Activated T-helper 9 cell treated with anti-CD3 and anti-CD28 coated beads, Interleukin-2, amount 50 U/mL, for 16 hours (primary cell): Measurements from ENCODE around the gene GCLM.
"Not testable (repeated sequence)": the region's sequence is repeated elsewhere in the genome, so short reads cannot be mapped to it uniquely, and the experiment has no call there.

Experiments used
- DNase-seq: peaks from one replicate; pipeline ENCODE4 v3.0.0-alpha.2; 2020; ENCODE audit warnings: low read depth

GCLM gene

DNA sequence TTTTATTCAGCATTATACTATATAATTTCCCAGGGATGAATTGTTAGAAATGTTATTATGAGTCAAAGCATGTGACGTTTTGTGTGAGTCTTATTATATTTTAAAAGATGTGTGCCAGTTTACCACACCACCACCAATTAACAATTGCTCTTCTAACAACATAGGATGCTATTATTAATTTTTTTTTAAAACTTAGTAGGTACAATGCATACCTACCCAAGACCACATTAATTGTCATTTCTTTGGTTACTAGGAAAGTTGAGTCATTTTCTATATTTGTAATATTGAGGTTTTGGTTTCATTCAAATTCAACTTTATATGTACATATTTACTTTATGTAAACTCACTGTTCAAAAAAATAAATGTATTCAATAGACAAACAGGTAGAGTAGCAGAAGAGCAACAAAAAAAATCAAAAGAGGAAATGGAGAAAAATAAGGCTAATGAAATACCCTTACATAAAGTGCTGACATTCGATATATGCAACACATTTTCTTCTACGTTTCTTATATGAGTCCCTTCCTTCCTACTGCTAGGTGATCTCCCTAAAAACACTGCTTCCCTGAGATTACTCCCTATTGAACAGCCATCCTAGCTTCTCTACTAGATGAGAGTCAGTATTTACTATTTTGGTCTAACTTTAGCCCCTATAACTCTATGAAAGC, 9.6 kb downstream of the GCLM start:
- DNase-seq, result no peak

DNA sequence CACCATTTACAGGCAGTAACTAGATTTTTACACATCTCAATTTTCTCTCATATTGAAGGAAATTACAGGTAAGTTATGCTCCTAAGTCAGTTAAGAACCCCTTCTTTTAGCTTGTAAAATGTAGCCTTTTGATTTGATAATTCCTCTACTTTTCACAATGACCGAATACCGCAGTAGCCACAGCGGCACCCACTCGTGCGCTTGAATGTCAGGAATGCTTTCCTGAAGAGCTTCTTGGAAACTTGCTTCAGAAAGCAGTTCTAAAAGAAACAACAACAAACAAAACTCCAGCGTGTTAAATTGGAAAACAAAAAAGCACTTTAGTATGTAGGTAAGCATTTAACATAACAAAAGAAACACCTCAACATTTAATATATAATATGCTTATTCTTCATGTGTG, 20.3 kb downstream of the GCLM start:
- DNase-seq, result no peak

DNA sequence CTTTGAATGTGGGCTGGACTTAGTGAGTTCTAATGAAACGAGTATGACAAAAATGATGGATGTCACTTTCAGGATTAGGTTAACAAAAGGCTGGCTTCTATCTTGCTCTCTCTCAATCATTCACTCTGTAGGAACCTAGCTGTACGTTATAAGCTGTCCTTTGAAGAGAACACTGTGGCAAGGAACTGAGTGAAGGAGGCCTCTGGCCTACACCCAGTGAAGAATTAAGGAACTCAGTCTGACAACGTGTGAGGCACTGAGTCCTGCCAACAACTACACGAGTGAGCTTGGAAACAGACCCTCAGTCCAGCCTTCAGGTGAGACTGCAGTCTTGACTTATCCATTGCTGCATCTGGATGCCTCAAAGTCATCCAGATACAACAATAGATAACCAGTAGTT, 27.0 kb downstream of the GCLM start:
- no peak for DNase-seq

DNA sequence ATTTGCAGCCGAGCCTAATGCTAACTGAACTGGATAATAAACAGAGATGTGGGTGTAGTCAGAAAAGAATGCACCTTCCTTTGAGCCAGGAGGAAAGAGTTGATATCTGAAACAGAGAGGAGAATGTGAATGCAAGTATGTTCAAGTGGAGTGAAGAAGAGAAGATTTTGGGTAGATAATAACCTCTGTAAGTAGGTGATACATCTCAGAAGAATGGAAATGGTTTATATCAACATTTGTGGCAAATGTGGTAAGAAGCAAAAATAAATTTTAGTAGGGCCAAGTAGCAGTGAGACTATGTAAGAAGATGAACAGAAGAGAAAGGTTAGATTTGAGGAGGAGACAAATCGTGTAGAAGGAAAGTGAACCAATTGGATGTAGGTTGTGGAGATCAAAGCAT, 28.5 kb downstream of the GCLM start:
- DNase-seq, result no peak

DNA sequence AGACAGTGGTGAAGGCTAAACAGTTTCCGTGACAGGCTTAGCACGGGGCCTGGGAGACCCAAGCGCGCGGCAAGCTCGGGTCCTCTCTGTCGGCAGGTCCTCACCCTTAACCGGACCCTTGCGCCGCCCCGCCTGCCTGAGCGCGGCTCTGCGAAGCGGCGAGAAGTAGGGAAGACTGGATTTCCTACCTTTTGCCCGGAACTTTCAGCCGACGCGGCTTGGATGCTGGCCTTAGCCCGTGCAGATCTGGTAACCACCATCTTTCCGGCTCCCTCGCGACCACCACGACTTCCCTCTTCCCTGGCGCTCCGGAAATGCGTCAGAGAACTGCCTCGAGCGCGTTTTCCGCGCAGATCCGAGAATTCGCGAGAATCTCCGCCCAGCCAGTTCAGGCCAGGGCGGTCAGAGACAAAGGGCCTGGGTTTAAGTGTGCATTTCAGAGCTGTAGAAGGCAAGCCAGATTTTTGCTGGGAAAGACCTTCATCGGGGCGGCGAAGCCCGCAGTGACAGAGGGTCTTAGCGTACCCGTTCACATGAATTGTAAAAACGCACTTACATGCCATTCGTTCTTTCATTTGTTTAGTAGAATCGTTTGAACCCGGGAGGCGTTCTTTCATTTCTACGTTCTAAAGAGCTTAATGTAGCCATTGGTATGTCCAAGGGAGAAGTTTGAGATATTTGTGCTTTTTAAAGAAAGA, 30.2 kb downstream of the GCLM start, which contains the start of gene DNTTIP2:
Gene DNTTIP2 (minus strand): TSS at position 318 of the 698 bp plus-strand sequence. CDS start 58 bp downstream, at position 260.
- DNase-seq, result peak; percentile 78

DNA sequence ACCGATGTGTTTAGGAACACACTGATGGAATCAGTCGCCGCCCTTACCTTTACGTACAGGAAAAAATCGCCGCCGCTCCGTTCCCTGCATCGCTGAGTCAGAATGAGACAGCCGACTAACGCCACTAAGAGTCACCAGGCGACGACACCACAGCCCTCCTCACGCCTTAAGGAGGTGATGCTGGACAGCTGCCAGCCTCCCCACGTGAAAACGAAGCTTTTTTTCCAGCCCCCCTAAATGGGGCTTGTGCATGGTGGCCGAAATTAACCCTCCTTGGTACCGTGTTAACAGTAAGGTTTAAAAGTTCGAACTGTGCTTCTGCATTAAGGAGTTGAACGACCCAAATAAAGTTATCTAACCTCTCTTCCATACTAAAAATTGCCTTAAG, 30.7 kb downstream of the GCLM start:
- DNase-seq, result peak; percentile 46

DNA sequence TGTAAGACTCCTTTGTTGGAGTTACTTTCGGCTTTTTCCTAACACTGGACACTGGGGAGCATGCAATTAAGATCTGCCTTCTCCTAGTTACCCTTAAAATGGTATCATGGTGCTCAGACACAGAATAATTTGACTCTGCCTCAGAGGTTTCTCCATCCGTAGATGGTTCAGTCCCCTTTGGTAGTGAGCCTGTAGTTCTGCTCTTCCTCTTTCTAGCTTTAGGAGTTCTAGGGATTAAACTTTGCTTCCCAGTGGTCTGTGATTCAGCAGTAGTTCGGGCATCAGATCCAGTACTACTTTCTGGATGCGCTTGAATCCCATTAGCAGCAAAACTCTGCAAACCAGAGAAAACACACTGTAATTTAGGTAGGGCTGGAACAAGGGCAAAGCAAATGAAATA, 31.7 kb downstream of the GCLM start:
- DNase-seq, result no peak

DNA sequence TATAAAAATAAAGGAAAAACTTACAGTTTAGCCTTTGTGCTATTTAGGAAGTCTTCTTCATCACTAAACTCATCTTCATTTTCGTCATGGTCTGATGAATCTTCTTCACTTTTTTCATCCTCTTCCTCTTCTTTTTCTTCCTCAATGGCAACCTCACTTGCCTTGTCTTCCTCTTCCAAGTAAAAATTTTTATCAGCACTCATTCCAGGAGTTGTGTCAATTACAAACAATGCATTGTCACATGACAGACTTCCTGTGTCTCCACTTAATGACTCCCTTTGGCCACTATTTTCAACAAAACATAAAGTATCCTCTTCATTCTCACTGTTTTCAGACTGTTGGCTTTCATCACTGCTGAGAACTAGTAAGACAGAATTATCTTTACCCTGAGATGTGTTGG, 33.0 kb downstream of the GCLM start:
- DNase-seq, result no peak

DNA sequence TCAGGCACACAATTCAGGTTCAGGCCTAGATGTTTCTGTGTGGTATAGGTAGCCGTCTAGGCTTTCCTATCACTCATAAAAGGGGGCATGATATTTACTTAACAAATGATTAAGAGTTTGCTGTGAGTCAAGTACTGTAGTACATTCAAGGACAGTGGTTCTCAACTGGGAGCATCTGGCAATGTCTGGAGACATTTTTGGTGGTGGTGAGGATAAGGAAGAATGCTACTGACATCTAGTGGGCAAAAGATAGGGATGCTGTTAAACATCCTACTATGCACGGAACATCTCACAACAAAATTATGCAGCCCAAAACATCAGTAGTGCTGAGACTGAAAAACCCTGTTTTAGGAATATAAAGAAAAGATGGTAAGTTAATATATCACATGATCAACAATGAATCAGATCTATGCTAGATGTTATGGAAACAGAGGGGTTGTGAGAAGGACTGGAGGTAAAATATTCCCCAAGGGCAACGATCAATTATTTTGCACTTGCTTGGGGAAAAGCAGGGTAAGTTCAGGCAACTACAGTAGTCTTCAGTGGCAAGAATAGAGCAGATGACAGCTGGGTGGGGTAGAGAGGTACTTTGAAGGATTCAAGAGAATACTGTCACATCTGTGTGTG, 35.1 kb downstream of the GCLM start:
- DNase-seq, result no peak

DNA sequence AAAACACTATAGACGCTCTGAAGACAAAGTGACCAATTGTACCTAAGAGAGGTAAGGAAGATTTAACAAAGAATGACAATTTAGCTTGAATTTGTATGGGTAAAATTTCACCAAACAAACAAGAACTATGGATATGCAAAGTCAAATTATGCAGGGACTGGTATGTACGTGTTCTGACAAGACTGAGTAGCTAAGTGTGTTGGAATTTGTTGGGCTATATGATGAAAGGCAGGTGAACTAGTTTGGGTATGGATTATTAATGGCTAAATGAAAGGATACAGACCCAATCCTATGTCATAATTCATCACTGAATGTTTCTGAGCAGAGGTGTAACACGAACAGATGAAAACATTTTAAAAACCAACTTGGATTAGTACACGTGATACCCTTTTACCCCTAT, 37.9 kb downstream of the GCLM start:
- DNase-seq, result no peak

DNA sequence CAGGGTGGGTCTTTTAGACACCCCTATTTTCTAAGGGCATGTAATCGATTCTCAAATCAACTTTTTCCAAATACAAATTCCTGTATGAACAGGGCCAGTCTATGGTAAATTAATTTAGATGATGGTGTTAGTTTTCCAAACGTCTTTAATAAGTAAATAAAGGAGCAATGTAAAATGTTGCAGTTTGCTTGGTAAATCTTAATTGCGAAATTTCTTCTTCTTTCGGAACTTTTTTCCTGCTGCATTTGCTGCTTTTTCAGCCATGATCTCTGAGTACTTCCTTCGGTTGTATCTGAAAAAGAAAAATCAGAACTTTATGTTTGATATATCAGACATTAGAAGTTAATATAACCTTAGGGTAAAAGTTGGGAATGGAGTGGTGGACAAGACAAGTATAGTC, 39.6 kb downstream of the GCLM start:
- no peak for DNase-seq

DNA sequence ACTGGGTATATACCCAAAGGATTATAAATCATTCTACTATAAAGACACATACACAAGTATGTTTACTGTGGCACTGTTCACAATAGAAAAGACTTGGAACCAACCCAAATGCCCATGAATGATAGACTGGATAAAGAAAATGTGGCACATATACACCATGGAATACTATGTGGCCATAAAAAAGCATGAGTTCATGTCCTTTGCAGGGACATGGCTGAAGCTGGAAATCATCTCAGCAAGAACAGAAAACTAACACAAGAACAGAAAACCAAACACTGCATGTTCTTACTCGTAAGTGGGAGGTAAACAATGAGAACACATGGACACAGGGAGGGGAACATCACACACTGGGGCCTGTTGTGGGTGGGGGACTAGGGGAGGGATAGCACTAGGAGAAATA, 40.7 kb downstream of the GCLM start:
- not testable (repeated sequence) for DNase-seq

DNA sequence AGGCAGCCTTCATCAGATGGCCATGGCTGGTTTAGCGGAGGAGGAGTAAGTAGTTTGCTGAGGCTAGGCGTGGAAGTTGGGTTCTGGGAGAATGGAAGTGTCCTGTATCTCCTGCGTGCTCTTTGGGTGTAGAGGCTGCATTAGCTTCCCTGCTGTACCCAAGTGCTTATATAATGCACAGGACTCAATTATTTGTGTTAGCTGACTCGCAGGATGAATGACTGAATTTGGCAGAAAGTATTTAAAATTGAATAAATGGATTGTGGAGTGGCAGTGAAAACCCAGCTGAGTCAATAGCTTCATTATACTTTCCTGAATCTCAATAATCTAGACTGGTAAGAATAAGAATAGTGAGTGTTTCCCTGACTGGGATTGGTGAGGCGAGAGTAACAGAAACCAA, 44.0 kb downstream of the GCLM start:
- DNase-seq, result no peak

DNA sequence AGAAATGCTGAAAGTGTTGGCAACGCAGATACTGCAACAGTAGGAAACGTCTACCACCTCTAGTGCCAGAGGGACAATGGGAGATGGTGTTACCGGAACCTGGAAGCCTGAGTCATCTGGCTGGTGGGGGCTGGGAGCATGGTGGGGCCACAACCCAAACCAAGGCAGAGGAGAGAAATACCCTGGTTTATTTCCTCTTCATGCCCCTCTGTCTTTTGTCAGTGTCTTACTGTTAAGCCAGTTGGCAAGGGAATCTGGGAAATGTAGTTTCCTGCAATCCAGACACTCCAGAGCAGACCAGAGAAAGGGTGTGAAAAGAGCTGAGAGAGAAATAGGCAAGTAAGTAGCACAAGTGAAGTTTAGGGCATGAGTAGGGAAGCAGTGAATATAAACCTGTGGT, 45.1 kb downstream of the GCLM start:
- no peak for DNase-seq

DNA sequence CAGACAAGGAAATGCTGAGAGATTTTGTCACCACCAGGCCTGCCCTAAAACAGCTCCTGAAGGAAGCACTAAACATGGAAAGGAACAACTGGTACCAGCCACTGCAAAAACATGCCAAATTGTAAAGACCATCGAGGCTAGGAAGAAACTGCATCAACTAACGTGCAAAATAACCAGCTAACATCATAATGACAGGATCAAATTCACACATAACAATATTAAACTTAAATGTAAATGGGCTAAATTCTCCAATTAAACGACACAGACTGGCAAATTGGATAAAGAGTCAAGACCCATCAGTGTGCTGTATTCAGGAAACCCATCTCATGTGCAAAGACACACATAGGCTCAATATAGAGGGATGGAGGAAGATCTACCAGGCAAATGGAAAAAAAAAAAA, 51.6 kb downstream of the GCLM start:
- not testable (repeated sequence) for DNase-seq

DNA sequence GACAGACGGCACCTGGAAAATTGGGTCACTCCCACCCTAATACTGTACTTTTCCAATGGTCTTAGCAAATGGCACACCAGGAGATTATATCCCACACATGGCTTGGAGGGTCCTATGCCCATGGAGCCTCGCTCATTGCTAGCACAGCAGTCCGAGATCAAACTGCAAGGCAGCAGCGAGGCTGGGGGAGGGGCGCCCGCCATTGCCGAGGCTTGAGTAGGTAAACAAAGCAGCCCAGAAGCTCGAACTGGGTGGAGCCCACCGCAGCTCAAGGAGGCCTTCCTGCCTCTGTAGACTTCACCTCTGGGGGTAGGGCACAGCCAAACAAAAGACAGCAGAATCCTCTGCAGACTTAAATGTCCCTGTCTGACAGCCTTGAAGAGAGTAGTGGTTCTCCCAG, 53.2 kb downstream of the GCLM start:
- not testable (repeated sequence) for DNase-seq

DNA sequence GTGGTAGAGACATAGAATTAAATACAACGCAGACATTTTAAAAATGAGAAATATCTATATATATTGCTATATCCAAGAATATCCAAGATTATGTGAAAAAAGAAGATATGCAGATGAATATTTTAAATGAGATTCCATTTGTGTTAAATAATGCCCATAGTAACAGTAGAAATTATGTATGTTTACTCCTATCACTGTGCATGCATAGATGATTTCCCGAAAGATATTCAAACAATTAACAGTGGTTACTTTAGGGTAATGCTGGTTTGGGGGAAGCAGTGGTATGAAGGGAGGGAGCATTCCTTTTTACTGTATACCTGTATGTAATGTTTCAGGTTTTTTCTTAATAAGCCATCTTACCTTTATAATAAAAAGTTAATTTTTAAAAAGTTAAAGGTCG, 55.3 kb downstream of the GCLM start:
- DNase-seq, result no peak

DNA sequence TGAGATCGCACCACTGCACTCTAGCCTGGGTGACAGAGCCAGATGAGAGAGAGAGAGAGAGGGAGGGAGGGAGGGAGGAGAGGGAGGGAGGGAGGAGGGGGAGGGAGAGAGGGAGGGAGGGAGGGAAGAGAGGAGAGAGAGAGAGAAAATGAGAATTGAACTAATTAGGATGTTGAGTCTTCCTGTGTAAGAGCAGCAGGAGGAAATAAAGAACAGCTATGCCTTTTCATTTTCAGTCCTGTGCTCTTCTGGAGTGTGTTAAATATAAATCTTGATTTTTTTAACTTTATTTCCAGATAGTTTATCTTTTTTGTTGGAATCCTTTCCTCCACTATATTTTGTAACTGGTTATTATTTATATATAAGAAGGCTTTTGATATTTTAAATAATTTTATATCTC, 57.4 kb downstream of the GCLM start:
- DNase-seq, result no peak

DNA sequence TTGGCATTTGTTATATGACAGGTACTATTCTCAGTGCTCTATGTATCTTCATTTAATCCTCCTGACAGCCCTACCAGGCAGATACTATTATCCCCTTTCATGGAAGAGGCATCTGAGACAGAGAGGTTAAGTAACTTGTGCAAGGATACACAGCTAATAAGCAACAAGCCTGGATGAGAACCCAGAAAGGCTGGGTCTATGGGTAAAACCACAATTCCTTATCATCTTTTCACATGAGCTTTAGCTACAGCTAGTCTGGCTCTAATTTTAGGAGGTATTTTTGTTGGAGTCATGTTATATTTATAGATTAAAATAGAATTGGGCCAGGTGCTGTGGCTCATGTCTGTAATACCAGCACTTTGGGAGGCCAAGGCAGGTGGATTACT, 57.9 kb downstream of the GCLM start:
- DNase-seq, result no peak

DNA sequence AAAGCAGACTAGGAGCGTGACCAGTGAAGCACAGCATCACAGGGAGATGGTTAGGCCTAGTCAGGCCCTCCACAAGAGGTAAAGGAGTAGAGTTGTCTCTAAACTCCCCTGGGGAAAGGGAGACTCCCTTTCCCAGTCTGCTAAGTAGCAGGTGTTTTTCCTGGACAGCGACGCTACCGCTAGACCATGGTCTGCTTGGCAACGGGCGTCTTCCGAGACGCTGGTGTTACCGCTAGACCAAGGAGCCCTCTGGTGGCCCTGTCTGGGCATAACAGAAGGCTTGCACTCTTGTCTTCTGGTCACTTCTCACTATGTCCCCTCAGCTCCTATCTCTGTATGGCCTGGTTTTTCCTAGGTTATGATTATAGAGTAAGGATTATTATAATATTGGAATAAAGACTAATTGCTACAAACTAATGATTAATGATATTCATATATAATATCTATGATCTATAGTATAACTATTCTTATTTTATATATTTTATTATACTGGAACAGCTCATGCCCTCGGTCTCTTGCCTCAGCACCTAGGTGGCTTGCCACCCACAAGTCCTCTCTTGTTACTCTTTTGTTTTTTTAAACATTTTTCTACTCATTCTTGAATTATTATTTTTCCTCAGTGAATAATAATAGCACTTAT, 58.4 kb downstream of the GCLM start:
- DNase-seq, result peak; percentile 28

DNA sequence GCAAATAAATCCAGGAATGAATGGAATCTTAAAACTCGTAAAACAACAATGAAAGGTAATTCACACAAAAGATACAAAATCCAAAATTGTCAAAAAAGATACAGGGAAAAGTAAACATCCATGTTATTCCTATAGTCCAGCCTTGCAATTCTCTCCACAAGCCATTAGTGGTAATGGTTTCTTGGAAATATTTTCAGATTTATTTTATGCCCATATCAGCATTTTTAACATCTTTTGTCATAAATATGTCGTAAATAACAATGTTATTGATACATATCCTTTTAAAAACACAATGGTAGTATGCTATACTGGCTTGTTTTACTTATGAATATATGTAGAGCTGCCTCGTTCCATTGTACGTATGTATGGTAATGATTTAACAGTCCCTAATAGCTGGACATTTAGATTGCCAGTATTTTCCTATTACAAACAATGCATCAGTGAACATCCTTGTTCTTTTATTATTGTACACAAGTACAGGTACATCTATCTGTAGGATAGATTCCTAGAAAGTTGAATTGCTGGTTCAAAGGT, 60.8 kb downstream of the GCLM start:
- no peak for DNase-seq

DNA sequence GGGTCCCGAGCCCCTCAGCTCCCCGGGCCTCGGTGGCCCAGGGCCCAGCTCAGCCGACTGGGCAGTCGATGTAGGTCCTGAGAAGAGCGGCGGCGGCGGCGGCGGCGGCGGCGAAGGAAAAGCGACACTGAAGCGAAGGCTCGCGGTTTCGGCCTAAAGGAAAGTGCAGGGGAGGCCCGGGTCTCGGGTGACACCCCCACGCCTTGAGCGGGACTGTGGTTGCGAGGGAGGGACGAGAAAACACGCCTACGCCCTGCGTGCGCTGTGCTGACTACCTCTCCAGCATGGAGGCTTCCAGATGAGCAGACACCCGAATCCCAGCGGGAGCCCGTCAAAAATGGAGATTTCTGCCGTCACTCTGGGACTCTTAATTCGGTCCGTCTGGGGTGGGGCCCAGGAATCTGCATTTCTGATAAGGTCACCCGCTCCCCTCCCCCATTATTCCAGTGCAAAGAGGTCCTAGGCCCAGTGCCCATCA, 61.4 kb downstream of the GCLM start:
- DNase-seq, result peak; percentile 61
